ENCODE results near the gene CCDC50. TPM values are rescaled to one million over a fixed set of nuclear protein-coding genes. Genes with fewer than 3 reads are reported as not detected.

CCDC50 gene, protein sequence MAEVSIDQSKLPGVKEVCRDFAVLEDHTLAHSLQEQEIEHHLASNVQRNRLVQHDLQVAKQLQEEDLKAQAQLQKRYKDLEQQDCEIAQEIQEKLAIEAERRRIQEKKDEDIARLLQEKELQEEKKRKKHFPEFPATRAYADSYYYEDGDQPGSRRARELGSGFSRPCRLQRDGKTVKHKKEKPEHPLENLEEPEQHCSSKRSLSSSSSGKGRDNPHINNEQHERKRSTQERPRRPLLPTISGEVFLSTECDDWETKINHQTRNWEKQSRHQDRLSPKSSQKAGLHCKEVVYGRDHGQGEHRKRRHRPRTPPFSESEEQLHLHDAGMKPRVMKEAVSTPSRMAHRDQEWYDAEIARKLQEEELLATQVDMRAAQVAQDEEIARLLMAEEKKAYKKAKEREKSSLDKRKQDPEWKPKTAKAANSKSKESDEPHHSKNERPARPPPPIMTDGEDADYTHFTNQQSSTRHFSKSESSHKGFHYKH
- total RNA-seq: 10 to 100 TPM; 47.6 to 67.5 (median 51.3) TPM
- 22.5 TPM for polyA plus RNA-seq
- long read RNA-seq, donor 1, transcript CCDC50-202 (11 exons, 1,926 nt): major isoform, 70 of 82 reads
- long read RNA-seq, donor 1, partial matches to known transcripts: 6 of 82 reads
- long read RNA-seq, donor 1, other reads (novel, unspliced or antisense): 6 of 82 reads
- long read RNA-seq, donor 2, full-length matches to known transcripts: 24 of 27 reads
- long read RNA-seq, donor 2, partial matches to known transcripts: 2 of 27 reads
- long read RNA-seq, donor 2, other reads (novel, unspliced or antisense): 1 of 27 reads
- long read RNA-seq, donor 3, full-length matches to known transcripts: 168 of 197 reads
- long read RNA-seq, donor 3, partial matches to known transcripts: 7 of 197 reads
- long read RNA-seq, donor 3, other reads (novel, unspliced or antisense): 22 of 197 reads
- long read RNA-seq, donor 4, transcript CCDC50-202 (11 exons, 1,926 nt): major isoform, 29 of 30 reads
- long read RNA-seq, donor 4, partial matches to known transcripts: 1 of 30 reads
- long read RNA-seq, donor 4, other reads (novel, unspliced or antisense): 0 of 30 reads

- peaks cover 7% of the 10 kb centered on the region for H3K4me1 ChIP-seq (ENCODE audit: control insufficient read depth, insufficient read depth, low read length)
- intact Hi-C loops (cut with DNase I): loop anchor here in 1 of 4 donors (2.0 kb wide), 1 partner anchor 50 kb away; no protein-coding TSS in a partner anchor
- peak; percentile 86 to 87 for ATAC-seq
- peak; percentile 88 to 95 (median 95) for DNase-seq
- peak within 1 kb of the TSS; percentile 61 for H3K4me3 ChIP-seq (ENCODE audit: low read length)
- no peaks in the 10 kb centered on the region for H3K9me3 ChIP-seq (ENCODE audit: control insufficient read depth, low read length)
- peak within 1 kb of the TSS; percentile 72 for H3K27ac ChIP-seq (ENCODE audit: low read length)
- H3K27me3 ChIP-seq (ENCODE audit: control insufficient read depth, insufficient read depth): no peaks in the 10 kb centered on the region
- under 1% methylated on average over 63 of the region's 63 CpGs for WGBS
Observed at GRCh38 chr3:191328962-191329653, at the start of gene CCDC50. CCDC50 (plus strand) TSS chr3:191329394; CDS start chr3:191329675, 281 bp downstream.

GRCh38 chr3:191280111-191280510 is 49.1 kb upstream of the CCDC50 start:
- no peaks in the 10 kb centered on the region for H3K4me1 ChIP-seq (ENCODE audit: control insufficient read depth, insufficient read depth, low read length)
- no peak for ATAC-seq
- no peaks in the 10 kb centered on the region for H3K27me3 ChIP-seq (ENCODE audit: control insufficient read depth, insufficient read depth)
- DNase-seq: no peak
- intact Hi-C loops (cut with DNase I): no loop called here
- no peak overlapping the region for H3K27ac ChIP-seq (ENCODE audit: low read length)
- 25% methylated on average over 1 of the region's 1 CpG for WGBS
- no peaks in the 10 kb centered on the region for H3K9me3 ChIP-seq (ENCODE audit: control insufficient read depth, low read length)
- no peak overlapping the region for H3K4me3 ChIP-seq (ENCODE audit: low read length)

DNA sequence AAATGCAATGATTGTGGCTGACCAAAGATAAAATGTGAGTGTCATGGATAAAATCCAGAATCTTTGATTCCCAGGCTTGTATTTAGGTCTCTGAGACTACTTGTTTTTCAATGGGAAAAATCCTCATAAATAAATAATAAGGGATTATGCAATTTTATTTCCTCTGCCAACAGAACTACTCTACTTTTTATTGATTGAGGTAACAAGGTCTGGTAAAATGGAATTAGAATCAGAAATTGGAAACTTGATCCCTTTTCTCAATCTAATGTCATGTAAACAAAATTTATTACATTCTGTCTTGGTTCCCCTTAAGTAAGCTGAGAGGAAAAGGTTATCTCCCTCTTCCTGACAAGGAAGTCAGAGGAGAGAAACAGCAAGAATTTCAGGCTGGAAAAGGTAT is 48.3 kb upstream of the CCDC50 start:
- no peak for ATAC-seq
- H3K4me1 ChIP-seq (ENCODE audit: control insufficient read depth, insufficient read depth, low read length): no peaks in the 10 kb centered on the region
- intact Hi-C loops (cut with DNase I): no loop called here

GRCh38 chr3:191282251-191283185 is 46.7 kb upstream of the CCDC50 start:
- no peaks in the 10 kb centered on the region for H3K4me1 ChIP-seq (ENCODE audit: control insufficient read depth, insufficient read depth, low read length)
- 60% methylated on average over 4 of the region's 4 CpGs for WGBS
- DNase-seq (no peak), ATAC-seq (no peak)
- intact Hi-C loops (cut with DNase I): no loop called here
- H3K27ac ChIP-seq (ENCODE audit: low read length): no peak overlapping the region
- H3K27me3 ChIP-seq (ENCODE audit: control insufficient read depth, insufficient read depth): no peaks in the 10 kb centered on the region
- H3K4me3 ChIP-seq (ENCODE audit: low read length): no peak overlapping the region
- no peaks in the 10 kb centered on the region for H3K9me3 ChIP-seq (ENCODE audit: control insufficient read depth, low read length)

More for the DNA sequence above, 48.3 kb upstream of the CCDC50 start:
- Histone ChIP-seq H3K27ac (ENCODE audit: low read length) (no peak overlapping the region), H3K27me3 (ENCODE audit: control insufficient read depth, insufficient read depth) (no peaks in the 10 kb centered on the region), H3K4me3 (ENCODE audit: low read length) (no peak overlapping the region), H3K9me3 (ENCODE audit: control insufficient read depth, low read length) (no peaks in the 10 kb centered on the region)
- DNase-seq: no peak

DNA sequence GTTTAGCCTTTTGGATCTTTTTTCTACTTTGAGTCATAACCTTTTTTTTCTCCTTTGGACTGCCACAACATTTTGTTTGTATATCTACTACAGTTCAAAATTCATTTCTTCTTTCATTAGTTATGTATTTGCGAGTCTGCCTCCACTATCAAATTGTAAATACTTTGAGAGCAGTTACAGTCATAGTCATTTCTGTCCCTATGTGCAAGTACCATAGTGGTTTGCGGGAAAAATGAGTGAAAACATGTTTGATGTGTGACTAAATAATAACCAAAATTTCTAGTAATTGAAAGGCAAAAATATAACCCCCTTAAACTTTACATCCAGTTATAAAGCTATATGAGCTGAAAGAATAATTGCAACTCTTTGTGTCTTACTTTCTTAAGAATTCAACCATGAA is 45.8 kb upstream of the CCDC50 start:
- Histone ChIP-seq H3K4me3 (ENCODE audit: low read length) (no peak overlapping the region), H3K27ac (ENCODE audit: low read length) (no peak overlapping the region), H3K9me3 (ENCODE audit: control insufficient read depth, low read length) (no peaks in the 10 kb centered on the region), H3K4me1 (ENCODE audit: control insufficient read depth, insufficient read depth, low read length) (no peaks in the 10 kb centered on the region), H3K27me3 (ENCODE audit: control insufficient read depth, insufficient read depth) (no peaks in the 10 kb centered on the region)
- WGBS: 91% methylated on average over 2 of the region's 2 CpGs
- intact Hi-C loops (cut with DNase I): no loop called here
- ATAC-seq (no peak), DNase-seq (no peak)

GRCh38 chr3:191290311-191291025 is 38.7 kb upstream of the CCDC50 start:
- Histone ChIP-seq H3K4me3 (ENCODE audit: low read length) (peak overlapping the region; percentile 15), H3K9me3 (ENCODE audit: control insufficient read depth, low read length) (no peaks in the 10 kb centered on the region), H3K4me1 (ENCODE audit: control insufficient read depth, insufficient read depth, low read length) (no peaks in the 10 kb centered on the region), H3K27me3 (ENCODE audit: control insufficient read depth, insufficient read depth) (no peaks in the 10 kb centered on the region), H3K27ac (ENCODE audit: low read length) (no peak overlapping the region)
- intact Hi-C loops (cut with DNase I): no loop called here
- 47% methylated on average over 4 of the region's 4 CpGs for WGBS
- DNase-seq: no peak
- ATAC-seq: no peak

GRCh38 chr3:191292243-191293015 is 36.8 kb upstream of the CCDC50 start:
- 71% methylated on average over 5 of the region's 5 CpGs for WGBS
- ATAC-seq: no peak
- no peaks in the 10 kb centered on the region for H3K27me3 ChIP-seq (ENCODE audit: control insufficient read depth, insufficient read depth)

DNA sequence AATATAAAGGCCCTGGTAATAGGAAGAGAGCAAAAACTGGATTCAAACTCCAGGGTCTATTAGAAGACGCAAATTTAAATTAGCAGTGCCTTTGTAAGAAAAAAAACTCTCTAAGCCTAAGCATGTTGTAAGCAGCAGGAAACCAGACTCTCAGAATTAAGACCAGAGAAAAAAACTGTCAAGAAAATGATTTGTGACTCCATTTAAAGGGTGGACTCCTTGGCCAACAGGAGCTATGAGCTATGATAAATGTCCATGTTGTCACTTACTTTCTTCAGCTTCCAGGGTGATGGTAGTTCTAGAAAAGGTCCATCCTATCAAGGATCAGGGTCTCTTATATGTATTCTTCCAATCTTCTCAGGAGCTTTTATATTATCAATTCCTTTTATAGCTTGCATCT is 34.9 kb upstream of the CCDC50 start:
- Histone ChIP-seq H3K9me3 (ENCODE audit: control insufficient read depth, low read length) (no peaks in the 10 kb centered on the region), H3K27me3 (ENCODE audit: control insufficient read depth, insufficient read depth) (no peaks in the 10 kb centered on the region), H3K27ac (ENCODE audit: low read length) (no peak overlapping the region), H3K4me1 (ENCODE audit: control insufficient read depth, insufficient read depth, low read length) (no peaks in the 10 kb centered on the region), H3K4me3 (ENCODE audit: low read length) (no peak overlapping the region)
- DNase-seq (no peak), ATAC-seq (no peak)
- 97% methylated on average over 1 of the region's 1 CpG for WGBS
- intact Hi-C loops (cut with DNase I): no loop called here

More at GRCh38 chr3:191292243-191293015, 36.8 kb upstream of the CCDC50 start:
- Histone ChIP-seq H3K4me1 (ENCODE audit: control insufficient read depth, insufficient read depth, low read length) (no peaks in the 10 kb centered on the region), H3K4me3 (ENCODE audit: low read length) (no peak overlapping the region), H3K9me3 (ENCODE audit: control insufficient read depth, low read length) (no peaks in the 10 kb centered on the region), H3K27ac (ENCODE audit: low read length) (no peak overlapping the region)
- intact Hi-C loops (cut with DNase I): no loop called here
- no peak for DNase-seq

DNA sequence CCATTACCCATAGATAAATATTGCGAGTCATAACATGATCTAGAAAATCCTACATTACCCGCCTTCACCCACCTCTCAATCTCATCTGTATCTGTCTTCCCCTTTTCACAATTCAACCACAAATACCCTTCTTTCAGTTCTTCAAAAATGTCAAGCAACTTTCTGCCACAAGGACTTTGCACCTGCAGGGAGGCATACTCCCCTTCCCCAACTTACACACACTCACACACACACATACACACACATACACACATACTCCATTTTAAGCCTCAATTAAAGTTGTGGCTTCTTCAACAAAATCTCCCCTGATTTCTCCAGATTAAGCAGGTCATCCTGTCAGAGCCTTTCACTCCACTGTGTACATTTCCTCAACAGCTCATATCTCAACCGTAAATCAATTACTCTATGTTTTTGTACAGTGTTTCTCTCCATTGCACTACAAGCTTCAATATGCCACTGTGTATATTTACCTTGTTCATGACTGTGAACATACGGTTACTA is 33.1 kb upstream of the CCDC50 start:
- Histone ChIP-seq H3K27me3 (ENCODE audit: control insufficient read depth, insufficient read depth) (no peaks in the 10 kb centered on the region), H3K4me3 (ENCODE audit: low read length) (no peak overlapping the region), H3K27ac (ENCODE audit: low read length) (no peak overlapping the region), H3K4me1 (ENCODE audit: control insufficient read depth, insufficient read depth, low read length) (no peaks in the 10 kb centered on the region), H3K9me3 (ENCODE audit: control insufficient read depth, low read length) (no peaks in the 10 kb centered on the region)
- WGBS: 62% methylated on average over 4 of the region's 4 CpGs
- no peak for ATAC-seq
- DNase-seq: no peak
- intact Hi-C loops (cut with DNase I): no loop called here

Measured in right cardiac atrium (tissue), 5 donors.